HG02571 (cell line): ENCODE results near the gene STAG3.

ENCODE experiments used
- ATAC-seq: cut with Tn5 transposase; IDR thresholded peaks from one replicate; pipeline ENCODE4 v1.9.1; 2021; ENCODE audit warnings: mild to moderate bottlenecking, moderate library complexity; ENCODE audit not compliant: unreplicated experiment

STAG3 gene

GRCh38 chr7:100155553-100156317 lies 22.0 kb upstream of the STAG3 start:
- no peak for ATAC-seq

- no peak for ATAC-seq
Observed at GRCh38 chr7:100156331-100157068, 21.2 kb upstream of the STAG3 start.

GRCh38 chr7:100157069-100157333 lies 20.7 kb upstream of the STAG3 start:
- no peak for ATAC-seq

GRCh38 chr7:100157334-100158228 lies 20.1 kb upstream of the STAG3 start:
- ATAC-seq = no peak

- peak; percentile 81 for ATAC-seq
Observed at GRCh38 chr7:100158229-100159098, 19.3 kb upstream of the STAG3 start, which contains the start of gene TRAPPC14. TSS of gene TRAPPC14 (minus strand) at chr7:100158723. CDS start at chr7:100158499, 224 bp downstream.

- ATAC-seq = no peak
Observed at GRCh38 chr7:100159099-100159623, 18.6 kb upstream of the STAG3 start.

- no peak for ATAC-seq
Observed at GRCh38 chr7:100160067-100160466, 17.7 kb upstream of the STAG3 start.

GRCh38 chr7:100163006-100163531 lies 14.6 kb upstream of the STAG3 start:
- ATAC-seq = no peak

- ATAC-seq = no peak
Observed at GRCh38 chr7:100163871-100164270, 13.8 kb upstream of the STAG3 start.

- no peak for ATAC-seq
Observed at GRCh38 chr7:100166317-100166940, 11.3 kb upstream of the STAG3 start.

- no peak for ATAC-seq
Observed at GRCh38 chr7:100166970-100167911, 10.5 kb upstream of the STAG3 start.

- no peak for ATAC-seq
Observed at GRCh38 chr7:100167912-100168323, 9.8 kb upstream of the STAG3 start.

GRCh38 chr7:100169147-100169850 lies 8.4 kb upstream of the STAG3 start:
- ATAC-seq = no peak

GRCh38 chr7:100170101-100170897 lies 7.4 kb upstream of the STAG3 start:
- ATAC-seq = no peak

- ATAC-seq = no peak
Observed at GRCh38 chr7:100171087-100171681, 6.5 kb upstream of the STAG3 start.

GRCh38 chr7:100171840-100172239 lies 5.9 kb upstream of the STAG3 start:
- ATAC-seq = no peak
